Measurements from ENCODE around the gene DOC2B.

Gene DOC2B

DNA sequence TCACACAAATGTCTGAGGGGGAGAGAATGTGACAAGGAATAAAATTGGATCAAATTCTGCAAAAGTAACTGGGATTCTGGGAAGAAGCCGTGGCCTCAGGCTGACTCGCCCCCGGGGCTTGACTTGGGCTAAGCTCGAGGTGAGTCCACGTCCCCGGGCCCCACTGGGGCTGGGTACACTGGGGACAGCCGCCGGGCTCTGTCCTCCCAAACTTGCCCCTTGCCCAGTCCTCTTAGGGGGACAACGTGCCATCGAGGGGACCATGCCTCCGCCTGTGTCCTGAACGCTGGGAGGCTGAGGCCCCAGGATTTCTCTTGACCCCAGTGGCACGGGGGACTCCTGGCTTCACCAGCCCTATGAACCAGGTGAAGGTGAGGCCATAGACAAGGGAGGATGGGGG lies 21.1 kb downstream of the DOC2B start:
- DNase-seq = no peak

- DNase-seq = no peak
Observed at GRCh38 chr17:159609-160008, 21.8 kb downstream of the DOC2B start.

DNA sequence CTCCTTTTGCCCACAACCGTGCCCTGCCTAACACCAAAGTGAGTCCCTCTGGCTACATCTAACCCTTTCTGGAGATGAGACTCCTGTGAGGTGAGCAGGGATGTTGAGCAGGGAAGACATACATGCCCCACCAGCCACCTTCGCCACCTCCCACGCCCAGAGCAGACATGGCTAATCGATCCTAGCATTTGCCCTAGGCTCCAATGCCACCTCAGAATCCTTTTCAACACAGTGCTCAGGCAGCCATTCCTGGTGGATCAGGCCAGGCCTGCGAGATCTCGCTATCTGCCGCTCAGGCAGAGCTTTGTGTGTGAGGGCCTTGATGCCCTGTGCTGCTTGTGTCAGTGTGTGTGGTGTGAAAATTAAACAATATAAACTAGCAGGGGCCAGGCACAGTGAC lies 23.1 kb downstream of the DOC2B start:
- DNase-seq = no peak

DNA sequence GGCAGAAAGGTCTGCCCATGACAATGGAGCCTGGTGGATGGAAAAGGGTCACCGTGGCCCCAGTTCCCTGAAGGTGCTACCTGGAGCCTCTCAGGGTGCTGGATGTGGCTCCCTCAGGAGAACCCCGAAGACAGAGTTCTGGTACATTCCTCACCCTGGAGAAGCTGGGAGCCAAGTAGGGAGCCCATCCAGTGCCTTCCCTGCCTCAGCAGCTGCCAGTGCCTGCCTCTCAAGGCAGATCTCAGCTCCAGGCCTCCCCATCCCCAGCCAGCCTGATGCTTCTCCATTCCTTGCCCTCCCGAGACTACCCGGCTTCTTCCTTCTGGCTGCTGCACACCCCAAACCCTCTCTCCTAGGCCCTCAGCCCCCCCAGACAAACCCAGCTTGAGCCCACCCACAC lies 23.5 kb downstream of the DOC2B start:
- no peak for DNase-seq

GRCh38 chr17:156946-157345 lies 24.5 kb downstream of the DOC2B start:
- no peak for DNase-seq

- DNase-seq = no peak
Observed at GRCh38 chr17:156094-156621, 25.3 kb downstream of the DOC2B start.

- DNase-seq = no peak
Observed at GRCh38 chr17:155576-155975, 25.9 kb downstream of the DOC2B start.

DNA sequence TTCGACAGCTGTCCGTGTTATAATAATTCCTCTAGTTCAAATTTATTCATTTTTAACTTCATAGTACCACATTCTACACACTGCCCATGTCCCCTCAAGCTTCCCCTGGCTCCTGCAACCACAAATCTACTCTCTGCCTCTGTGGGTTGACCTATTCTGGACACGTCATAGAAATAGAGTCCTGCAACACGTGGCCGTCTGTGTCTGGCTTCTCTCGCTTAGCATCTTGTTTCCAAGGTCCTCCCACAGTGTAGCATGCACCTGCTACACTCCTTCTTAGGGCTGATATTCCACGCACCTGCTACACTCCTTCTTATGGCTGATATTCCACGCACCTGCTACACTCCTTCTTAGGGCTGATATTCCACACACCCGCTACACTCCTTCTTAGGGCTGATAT lies 27.6 kb downstream of the DOC2B start:
- DNase-seq = no peak

DNA sequence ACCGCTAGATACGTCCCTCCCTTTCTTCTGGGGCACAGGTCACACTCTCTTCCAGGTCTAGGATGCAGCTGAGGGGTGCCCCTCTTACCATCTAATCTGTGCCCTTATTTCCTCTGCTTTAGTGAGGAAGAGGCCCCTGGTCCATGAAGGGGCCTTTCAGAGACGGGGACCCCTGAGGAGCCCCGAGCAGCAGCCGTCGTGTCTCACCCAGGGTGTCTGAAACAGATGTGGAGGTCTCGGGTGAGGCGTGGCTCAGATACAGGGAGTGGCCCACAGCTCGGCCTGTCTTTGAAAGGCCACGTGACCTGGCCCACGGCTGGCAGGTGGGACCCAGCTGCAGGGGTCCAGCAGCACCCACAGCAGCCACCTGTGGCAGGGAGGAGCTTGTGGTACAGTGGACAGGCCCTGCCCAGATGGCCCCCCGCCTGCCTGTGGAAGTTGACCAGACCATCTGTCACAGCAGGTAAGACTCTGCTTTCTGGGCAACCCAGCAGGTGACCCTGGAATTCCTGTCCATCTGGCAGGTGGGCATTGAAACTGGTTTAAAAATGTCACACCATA lies 28.5 kb downstream of the DOC2B start:
- no peak for DNase-seq

GRCh38 chr17:151886-152859 lies 29.3 kb downstream of the DOC2B start:
- no peak for DNase-seq

GRCh38 chr17:151004-151403 lies 30.4 kb downstream of the DOC2B start:
- no peak for DNase-seq

DNA sequence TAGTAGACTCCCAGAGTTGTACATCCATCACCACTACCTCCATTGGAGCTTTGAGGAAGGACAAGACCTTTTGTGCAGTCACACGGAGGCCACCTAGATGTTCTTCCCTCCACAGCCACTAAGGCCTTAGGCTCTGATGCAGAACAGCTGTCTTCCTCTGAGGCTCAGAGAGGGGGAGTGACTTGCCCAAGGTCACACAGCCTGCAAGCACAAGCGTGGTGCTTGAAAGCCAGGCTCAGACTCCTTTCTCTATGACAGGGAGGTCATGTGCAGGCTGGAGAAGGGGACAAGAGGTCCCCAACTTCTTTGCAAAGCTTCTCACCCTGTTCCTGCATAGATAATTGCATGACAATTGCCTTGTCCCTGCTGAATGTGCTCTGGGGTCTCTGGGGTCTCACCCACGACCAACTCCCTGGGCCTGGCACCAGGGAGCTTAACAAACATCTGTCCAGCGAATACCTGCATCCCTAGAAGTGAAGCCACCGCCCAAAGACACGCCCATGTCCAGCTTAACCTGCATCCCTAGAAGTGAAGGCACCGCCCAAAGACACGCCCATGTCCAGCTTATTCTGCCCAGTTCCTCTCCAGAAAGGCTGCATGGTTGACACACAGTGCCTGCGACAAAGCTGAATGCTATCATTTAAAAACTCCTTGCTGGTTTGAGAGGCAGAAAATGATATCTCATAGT lies 31.4 kb downstream of the DOC2B start:
- no peak for DNase-seq

DNA sequence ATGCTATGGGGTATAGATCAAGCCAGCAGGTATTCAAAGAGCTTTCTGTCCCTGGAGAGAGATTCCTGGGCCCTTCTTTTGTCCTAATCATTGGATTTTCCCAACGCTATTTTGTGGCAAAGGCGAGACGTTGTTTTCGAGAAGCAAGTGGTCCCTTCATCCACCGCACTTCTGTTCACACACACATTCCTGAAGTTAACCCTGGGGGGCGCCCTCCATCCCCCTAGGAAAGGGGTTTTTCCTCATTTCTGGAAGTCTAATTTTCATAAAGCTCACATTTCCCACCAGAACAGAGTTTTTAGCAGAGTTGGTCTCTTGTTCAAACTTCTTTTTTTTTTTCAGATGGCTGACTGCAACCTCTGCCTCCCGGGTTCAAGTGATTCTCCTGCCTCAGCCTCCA lies 32.2 kb downstream of the DOC2B start:
- no peak for DNase-seq

- no peak for DNase-seq
Observed at GRCh38 chr17:148757-149156, 32.7 kb downstream of the DOC2B start.

DNA sequence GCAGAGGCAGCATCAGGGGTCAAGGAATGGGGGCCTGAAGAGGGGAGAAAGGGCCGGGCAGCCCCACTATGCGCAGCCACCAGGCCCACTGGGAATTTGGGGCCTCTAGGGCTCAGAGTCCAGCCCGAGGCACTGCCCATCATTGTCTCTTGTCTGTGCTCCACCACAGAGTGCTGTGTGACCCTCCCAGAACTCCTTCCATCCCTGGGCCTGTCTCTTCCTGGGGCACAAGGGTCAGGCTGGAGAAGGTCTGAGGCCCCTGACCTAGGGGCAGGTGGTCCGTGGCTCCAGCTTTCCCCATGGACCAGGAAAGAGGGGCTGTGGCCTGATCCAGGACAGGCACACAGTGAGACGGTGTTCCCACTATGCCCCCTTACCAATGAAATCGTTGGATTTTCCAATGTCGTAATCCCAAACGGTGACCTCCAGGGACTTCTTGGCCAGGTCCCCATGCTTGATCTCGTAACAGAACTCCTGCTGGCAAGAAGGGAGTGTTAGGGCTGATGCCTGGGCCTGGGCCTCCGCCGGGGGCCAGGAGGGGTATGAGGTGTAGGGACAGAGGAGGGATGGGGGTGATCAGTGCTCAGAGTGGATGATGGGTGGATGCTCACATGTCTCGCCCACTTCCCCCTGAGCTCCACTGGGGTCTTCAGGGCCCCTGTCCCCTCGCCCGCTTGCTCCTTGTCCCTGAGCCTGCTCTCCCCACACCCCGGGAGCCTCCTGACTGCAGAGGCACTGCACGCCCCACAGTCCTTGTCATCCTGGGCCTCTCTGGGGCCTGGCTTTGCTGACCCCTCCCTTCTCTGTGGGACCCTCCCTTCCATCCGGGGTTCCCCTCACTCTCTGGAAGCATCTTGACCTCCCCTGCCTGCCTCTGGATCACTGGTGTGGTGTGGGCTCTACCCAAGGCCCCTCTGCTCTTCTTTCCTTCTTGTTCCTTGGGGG lies 33.4 kb downstream of the DOC2B start:
- no peak for DNase-seq

DNA sequence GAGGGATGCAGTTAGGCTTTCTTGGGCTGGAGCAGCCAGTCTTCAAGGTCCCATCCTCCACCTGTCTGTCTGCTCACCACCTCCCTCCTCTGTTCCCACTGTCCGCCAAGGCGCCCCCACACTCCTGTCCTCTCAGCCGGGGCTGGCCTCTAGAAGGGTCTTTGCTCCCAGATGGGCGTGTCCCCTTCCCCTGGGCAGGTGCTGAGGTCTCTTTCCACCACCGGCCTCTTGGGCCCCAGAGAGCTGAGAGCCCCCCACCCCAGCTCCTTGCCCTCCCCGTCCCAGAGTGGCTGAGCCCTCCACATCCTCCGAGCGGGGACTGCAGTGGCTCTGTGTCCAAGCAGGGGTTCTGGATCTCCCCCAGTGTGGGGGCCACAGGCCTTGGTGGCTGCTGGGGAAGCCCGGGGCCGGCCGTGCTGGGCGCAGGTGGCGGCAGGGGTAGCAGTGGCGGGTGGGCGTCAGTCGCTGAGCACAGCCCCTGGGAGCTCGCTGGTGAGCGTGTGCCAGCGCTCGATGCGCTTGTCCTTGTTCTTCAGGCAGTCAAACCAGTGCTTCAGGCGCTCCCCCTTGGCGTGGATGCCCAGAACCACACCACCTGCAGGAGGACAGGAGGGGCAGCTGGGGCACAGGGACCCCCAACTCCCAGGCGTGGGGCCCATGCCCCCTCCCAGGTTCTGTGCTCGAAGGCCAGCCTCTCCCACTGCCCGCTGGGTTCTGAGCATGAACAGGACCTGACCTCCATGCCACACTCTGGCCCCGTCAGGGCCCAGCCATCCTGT lies 34.3 kb downstream of the DOC2B start:
- DNase-seq = no peak

GRCh38 chr17:146546-146945 lies 34.9 kb downstream of the DOC2B start:
- no peak for DNase-seq

GRCh38 chr17:145671-146541 lies 35.5 kb downstream of the DOC2B start:
- no peak for DNase-seq

DNA sequence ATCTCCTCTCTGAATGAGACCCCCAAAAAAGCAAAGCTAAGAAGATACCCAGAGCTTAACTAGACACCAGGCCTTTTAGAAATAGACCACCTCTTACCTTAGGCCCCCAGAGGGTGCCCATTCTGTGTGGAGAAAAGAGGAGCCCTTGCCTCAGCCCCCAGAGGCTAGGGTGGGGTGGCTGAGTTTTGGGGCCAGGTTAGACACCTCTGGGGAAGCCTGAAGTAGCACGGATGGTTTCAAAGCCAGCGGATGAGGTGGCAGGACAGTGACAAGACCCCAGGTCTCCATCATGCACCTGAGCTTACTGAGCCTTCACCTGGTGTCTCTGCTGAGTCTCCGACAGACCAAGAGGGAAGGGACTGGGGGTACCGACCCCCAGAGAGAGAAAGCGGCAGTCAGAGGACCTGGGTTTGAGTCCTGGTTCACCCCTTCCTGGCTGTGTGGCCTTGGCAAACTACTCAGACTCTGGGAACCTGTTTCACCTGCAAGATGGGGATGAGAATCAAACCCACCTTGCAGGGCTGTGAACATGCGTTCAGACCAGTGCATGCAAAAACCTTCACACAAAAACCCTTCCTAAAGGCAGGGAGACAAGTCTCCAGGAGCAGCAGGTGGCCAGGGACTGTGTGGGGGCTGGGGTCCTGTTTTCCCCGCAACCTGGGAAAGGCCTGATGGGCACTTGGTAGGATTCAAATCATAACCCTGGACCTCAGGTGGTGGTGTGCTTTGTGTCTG lies 36.3 kb downstream of the DOC2B start:
- no peak for DNase-seq

GRCh38 chr17:143785-144281 lies 37.6 kb downstream of the DOC2B start:
- peak; percentile 75 for DNase-seq
